ENCODE results near the gene NFX1. TPM values are rescaled to one million over a fixed set of nuclear protein-coding genes. Genes with fewer than 3 reads are reported as not detected.

The NFX1 gene
- polyA plus RNA-seq, 1 donor: 25.6 TPM

Other genes with a start within 250 kb of the NFX1 start
- 16.2 TPM for gene SMU1, start 213.8 kb upstream of the NFX1 start, polyA plus RNA-seq (ENCODE audit: insufficient read length)
- 38.4 TPM for gene B4GALT1, start 123.2 kb upstream of the NFX1 start, polyA plus RNA-seq (ENCODE audit: insufficient read length)
- gene SPINK4, start 50.3 kb upstream of the NFX1 start, polyA plus RNA-seq (ENCODE audit: insufficient read length): 0.52 TPM
- 96.4 TPM for gene BAG1, start 25.8 kb upstream of the NFX1 start, polyA plus RNA-seq (ENCODE audit: insufficient read length)
- gene CHMP5, start 25.5 kb upstream of the NFX1 start, polyA plus RNA-seq (ENCODE audit: insufficient read length): 68.9 TPM
- 6.4 TPM for gene AQP7, start 112.1 kb downstream of the NFX1 start, polyA plus RNA-seq (ENCODE audit: insufficient read length)
- 7.6 TPM for gene AQP3, start 157.1 kb downstream of the NFX1 start, polyA plus RNA-seq (ENCODE audit: insufficient read length)
- gene NOL6, start 183.4 kb downstream of the NFX1 start, polyA plus RNA-seq (ENCODE audit: insufficient read length): 23.2 TPM
- gene ANKRD18B, start 233.7 kb downstream of the NFX1 start, polyA plus RNA-seq (ENCODE audit: insufficient read length): 0.08 TPM